T-helper 2 cell treated with Interferon-gamma antibody and Interleukin-4, amounts not matched to agents 5 μg/mL and 100 μg/mL, for 36 hours (primary cell): Measurements from ENCODE around the gene FRY.

Experiments used
- DNase-seq: peaks from one replicate; pipeline ENCODE4 v3.0.0; 2021; ENCODE audit warnings: low spot score
- H3K27ac Mint-ChIP-seq: one replicate; pipeline ENCODE4 v1.8.0; 2021; ENCODE audit warnings: mild to moderate bottlenecking, mixed read lengths
- H3K27me3 Mint-ChIP-seq: one replicate; pipeline ENCODE4 v1.8.0; 2021; ENCODE audit warnings: low read depth, mixed read lengths
- H3K36me3 Mint-ChIP-seq: one replicate; pipeline ENCODE4 v1.8.0; 2021; ENCODE audit warnings: low read depth, mixed read lengths
- H3K4me1 Mint-ChIP-seq: one replicate; pipeline ENCODE4 v1.8.0; 2021; ENCODE audit warnings: low read depth, mixed read lengths
- H3K4me3 Mint-ChIP-seq: one replicate; pipeline ENCODE4 v1.8.0; 2022; ENCODE audit warnings: mild to moderate bottlenecking, moderate library complexity, mixed read lengths
- H3K9me3 Mint-ChIP-seq: one replicate; pipeline ENCODE4 v1.8.0; 2021; ENCODE audit warnings: mixed read lengths

FRY gene

DNA sequence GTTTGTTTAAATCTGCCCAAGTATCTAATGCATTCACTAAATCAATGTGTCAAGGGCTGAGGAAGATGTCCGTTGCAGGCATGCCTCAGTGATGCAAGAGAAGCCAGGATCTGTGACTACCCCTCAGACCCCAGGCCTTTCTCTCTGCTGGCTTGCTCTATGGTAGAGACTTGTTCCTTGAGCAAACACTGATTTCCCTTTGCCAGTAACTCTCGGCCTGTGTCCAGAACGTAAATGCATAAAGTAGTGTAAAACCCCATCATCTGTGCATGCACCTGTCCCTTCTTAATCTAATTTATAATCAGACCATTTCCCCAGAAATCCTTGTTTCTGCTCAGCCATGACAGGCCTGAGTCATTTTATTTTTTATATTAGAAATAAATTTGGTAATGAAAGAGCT, 28.7 kb upstream of the FRY start:
- DNase-seq: no peak
- H3K4me3 Mint-ChIP-seq: no peak overlapping the region
- no peaks in the 10 kb centered on the region for H3K9me3 Mint-ChIP-seq
- H3K27ac Mint-ChIP-seq: no peak overlapping the region
- H3K36me3 Mint-ChIP-seq: no peaks in the 10 kb centered on the region
- H3K27me3 Mint-ChIP-seq: peaks cover 9% of the 10 kb centered on the region
- peaks cover 3% of the 10 kb centered on the region for H3K4me1 Mint-ChIP-seq

DNA sequence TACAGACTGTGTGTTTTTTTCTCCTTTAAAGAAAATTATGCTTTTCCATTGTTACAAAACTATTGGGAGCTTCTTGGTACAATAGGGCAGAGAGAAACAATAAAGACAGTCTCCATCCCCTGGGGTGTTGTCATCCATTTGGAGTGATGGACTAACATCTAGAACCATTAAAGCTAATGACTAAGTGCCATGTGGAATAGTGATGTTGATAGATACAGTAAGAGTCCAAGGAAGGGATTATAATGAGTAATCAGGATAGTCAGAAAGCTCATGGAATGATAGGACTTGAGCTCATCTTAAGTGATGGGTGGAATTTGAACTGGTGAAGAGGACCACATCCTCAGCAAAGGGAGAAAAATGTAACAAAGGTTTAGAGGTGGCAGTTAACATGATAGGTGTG, 24.1 kb upstream of the FRY start:
- H3K36me3 Mint-ChIP-seq: no peaks in the 10 kb centered on the region
- H3K27me3 Mint-ChIP-seq: peaks cover 14% of the 10 kb centered on the region
- H3K9me3 Mint-ChIP-seq: no peaks in the 10 kb centered on the region
- DNase-seq: no peak
- H3K4me3 Mint-ChIP-seq: no peak overlapping the region
- no peak overlapping the region for H3K27ac Mint-ChIP-seq
- H3K4me1 Mint-ChIP-seq: no peaks in the 10 kb centered on the region

DNA sequence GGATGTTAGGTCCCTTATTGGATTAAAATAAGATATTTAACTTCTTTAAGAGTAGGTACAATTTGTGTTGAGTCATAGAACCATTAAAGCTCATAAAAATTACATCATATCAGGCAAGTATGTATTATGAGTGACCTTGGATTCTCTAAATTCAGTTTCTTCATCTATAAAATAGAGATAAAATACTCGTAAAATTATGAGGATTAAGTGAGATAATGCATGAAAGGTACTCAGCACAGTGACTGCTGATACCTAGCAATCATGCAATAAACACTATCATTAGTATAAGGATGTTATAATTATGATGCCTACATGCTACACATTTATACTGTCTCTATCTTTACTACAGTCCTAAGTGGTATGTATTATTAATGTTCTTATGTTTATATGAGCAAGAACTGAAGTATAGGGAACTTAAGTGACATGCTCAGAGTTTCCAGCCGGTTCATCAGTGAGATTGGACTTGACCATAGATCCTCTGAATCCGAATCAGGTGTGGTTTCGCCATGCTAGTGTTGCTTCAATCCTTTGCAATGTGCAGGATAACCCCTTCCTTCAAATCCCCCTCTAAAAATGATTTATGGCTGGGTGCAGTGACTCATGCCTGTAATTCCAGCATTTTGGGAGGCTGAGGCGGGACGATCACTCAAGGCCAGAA, 22.9 kb upstream of the FRY start:
- no peak overlapping the region for H3K27ac Mint-ChIP-seq
- no peaks in the 10 kb centered on the region for H3K9me3 Mint-ChIP-seq
- peaks cover 16% of the 10 kb centered on the region for H3K27me3 Mint-ChIP-seq
- no peaks in the 10 kb centered on the region for H3K36me3 Mint-ChIP-seq
- no peaks in the 10 kb centered on the region for H3K4me1 Mint-ChIP-seq
- H3K4me3 Mint-ChIP-seq: no peak overlapping the region
- no peak for DNase-seq

DNA sequence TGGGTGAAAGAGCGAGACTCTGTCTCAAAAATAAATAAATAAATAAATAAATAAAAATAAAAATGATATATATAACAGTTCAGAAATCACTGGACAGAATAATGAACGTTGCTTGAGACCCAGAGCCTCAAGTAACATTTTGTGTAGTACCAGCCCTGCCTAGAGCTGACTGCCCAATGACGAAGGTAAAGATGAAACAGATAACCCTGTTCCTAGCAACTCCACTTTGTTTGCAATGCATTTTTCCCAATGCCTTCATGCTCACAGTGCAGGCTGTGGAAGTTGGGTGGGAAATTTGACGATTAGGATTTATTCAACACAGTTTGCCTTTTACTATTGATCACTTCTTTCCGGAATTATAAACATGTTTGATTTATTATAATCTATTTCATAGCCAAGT, 22.2 kb upstream of the FRY start:
- Mint-ChIP-seq H3K4me1 (no peaks in the 10 kb centered on the region), H3K4me3 (no peak overlapping the region), H3K36me3 (no peaks in the 10 kb centered on the region), H3K27me3 (peaks cover 16% of the 10 kb centered on the region), H3K9me3 (no peaks in the 10 kb centered on the region), H3K27ac (no peak overlapping the region)
- DNase-seq: no peak

DNA sequence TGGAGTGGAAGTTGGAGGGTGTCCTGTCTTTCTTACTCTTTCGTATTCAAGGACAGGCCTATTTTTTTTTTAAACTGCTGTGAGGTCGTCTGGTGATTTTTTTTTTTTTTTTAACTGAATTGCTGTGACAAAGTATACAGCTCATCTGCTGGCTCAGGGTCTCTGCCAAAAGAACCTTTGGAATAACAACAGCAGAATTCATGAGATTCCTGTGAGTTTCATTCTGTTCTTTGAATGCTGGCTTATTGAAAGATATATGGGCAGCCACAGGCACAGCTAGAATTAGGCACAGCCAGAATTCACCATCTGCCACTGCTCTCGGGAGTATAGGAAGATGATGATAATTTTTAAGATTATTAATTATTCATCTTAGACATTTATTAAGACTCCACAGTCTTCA, 21.4 kb upstream of the FRY start:
- Mint-ChIP-seq H3K9me3 (no peaks in the 10 kb centered on the region), H3K4me1 (no peaks in the 10 kb centered on the region), H3K27me3 (peaks cover 13% of the 10 kb centered on the region), H3K36me3 (no peaks in the 10 kb centered on the region), H3K4me3 (no peak overlapping the region), H3K27ac (no peak overlapping the region)
- DNase-seq: no peak

DNA sequence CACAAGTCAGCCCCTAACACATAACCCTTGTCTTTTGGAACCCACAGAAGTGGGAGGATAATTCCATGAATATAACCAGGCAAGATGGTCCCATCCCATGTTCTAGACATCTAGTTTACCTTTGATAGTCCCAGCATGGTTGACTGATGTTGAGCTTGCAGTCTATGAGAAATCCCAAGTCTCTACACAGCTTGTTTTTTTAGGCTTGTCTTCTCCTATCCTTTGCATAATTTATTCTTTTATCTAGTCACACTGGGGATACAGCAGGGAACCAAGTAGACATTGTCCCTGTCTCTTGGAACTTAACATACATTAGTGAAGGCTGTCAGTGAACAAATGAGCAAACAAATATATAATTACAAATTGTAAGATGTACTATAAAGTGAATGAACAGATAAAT, 19.6 kb upstream of the FRY start:
- H3K4me3 Mint-ChIP-seq: no peak overlapping the region

DNA sequence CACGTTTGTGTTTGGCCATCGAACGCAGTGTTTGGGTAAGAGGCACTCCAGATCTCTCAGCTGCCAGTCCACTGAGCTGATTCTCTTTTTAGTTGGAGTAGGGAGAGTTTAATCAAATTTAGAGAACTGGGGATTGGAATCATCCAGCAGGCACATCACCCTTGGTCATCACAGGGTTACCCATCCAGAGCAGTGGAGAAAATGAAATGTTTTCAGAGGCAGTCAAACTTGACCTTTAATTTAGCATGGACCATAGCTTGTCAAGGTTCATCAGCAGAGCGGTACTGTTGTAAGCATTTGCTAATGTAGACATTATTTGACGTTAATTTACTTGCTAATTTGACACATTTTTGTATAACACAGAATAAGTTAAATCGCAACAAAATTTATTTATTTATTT, 18.4 kb upstream of the FRY start:
- Mint-ChIP-seq H3K27me3 (peaks cover 7% of the 10 kb centered on the region), H3K27ac (no peak overlapping the region), H3K4me1 (no peaks in the 10 kb centered on the region), H3K9me3 (no peaks in the 10 kb centered on the region), H3K36me3 (no peaks in the 10 kb centered on the region), H3K4me3 (no peak overlapping the region)
- no peak for DNase-seq

More for the DNA sequence above, 19.6 kb upstream of the FRY start:
- Mint-ChIP-seq H3K27me3 (peaks cover 11% of the 10 kb centered on the region), H3K36me3 (no peaks in the 10 kb centered on the region), H3K27ac (no peak overlapping the region), H3K4me1 (no peaks in the 10 kb centered on the region), H3K9me3 (no peaks in the 10 kb centered on the region)
- no peak for DNase-seq

DNA sequence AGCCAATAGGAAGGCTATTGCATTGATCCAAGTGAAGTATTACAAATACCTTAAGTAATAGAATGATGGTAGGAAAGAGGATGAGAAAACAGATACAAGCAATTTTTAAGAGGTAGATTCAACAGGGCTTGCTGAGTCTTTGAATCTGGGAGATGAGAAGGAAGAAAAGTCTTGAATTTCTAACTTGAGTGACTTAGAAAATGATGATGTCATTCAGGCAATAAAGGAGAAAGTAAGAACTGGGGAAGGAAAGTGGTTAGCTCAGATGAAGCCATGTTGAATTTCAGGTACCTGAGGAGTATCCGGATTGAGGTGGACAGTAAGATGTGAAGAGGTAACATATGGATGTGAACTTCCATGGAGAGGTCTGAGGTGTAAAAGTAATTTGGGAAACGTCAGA, 15.5 kb upstream of the FRY start:
- no peak for DNase-seq
- Mint-ChIP-seq H3K27me3 (peaks cover 7% of the 10 kb centered on the region), H3K36me3 (no peaks in the 10 kb centered on the region), H3K4me1 (peaks cover 1% of the 10 kb centered on the region), H3K9me3 (no peaks in the 10 kb centered on the region), H3K27ac (no peak overlapping the region), H3K4me3 (no peak overlapping the region)

DNA sequence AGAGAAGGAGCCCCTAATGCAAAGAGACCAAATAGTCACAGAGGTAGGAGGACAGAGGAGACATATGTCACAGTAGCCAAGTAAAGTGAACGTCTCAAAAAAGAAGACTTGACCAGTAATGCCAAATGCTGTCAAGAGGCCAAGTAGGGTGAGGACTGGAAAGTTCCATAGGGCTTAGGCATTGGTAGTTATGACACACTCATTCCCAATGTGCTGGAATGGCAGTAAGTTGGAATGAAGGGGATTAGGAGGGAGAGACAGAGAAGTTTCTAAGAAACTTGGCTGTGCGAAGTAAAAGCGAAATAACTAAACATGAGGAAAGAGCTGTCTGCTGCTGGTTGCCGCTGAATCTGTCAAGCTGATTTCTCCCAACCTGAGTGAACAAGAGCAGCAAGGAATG, 14.9 kb upstream of the FRY start:
- Mint-ChIP-seq H3K4me3 (no peak overlapping the region), H3K27me3 (peaks cover 3% of the 10 kb centered on the region), H3K36me3 (no peaks in the 10 kb centered on the region), H3K27ac (no peak overlapping the region), H3K4me1 (peaks cover 1% of the 10 kb centered on the region), H3K9me3 (no peaks in the 10 kb centered on the region)
- no peak for DNase-seq

DNA sequence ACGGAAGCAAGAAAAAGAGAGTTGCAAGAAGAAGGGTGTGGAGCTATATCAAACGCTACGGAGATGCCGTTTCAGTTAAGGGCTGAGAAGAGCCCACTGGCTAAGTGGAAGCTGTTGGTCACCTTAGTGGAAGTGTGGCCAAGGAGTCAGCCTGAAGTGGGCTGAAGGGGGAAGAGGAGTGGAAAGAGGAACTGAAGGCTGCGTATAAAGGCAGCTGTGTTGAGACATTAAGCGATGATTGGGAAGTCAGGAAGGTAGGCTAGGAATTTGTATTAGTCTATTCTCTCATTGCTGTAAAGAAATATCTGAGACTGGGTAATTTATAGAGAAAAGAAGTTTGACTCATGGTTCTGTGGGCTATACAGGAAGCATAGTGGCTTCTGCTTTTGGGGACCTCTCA, 14.1 kb upstream of the FRY start:
- Mint-ChIP-seq H3K4me1 (peaks cover 1% of the 10 kb centered on the region), H3K4me3 (no peak overlapping the region), H3K9me3 (no peaks in the 10 kb centered on the region), H3K27me3 (peaks cover 3% of the 10 kb centered on the region), H3K27ac (no peak overlapping the region), H3K36me3 (no peaks in the 10 kb centered on the region)
- DNase-seq: no peak

DNA sequence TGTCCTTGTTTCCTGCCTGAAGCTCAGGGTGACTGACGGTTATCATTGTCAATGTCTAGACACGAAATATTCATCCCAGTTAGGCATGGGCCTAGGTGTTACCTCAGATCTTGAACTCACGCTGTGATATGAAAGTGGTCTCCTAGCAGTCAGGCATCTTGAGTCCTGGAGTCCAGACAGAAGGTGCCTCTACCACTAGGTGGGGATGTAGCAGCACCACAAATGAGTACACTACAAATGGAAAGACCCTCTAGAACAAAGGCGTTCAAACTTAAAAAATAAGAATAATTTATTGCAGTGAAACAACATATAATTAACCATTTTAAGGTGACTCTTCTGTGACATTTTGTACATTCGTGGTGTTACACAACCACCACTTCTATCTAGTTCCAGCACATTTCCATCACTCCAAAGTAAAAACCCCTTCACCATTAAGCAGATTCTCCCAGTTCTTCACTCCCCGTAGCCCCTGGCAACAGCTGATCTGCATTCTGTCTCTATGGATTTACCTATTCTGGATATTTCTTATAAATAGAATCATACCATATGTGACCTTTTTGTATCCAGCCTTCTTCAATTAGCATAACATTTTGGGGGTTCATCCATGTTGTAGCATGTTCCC, 11.9 kb upstream of the FRY start:
- Mint-ChIP-seq H3K4me1 (peaks cover 1% of the 10 kb centered on the region), H3K4me3 (no peak overlapping the region), H3K27me3 (no peaks in the 10 kb centered on the region), H3K9me3 (no peaks in the 10 kb centered on the region), H3K36me3 (no peaks in the 10 kb centered on the region), H3K27ac (no peak overlapping the region)
- DNase-seq: no peak

DNA sequence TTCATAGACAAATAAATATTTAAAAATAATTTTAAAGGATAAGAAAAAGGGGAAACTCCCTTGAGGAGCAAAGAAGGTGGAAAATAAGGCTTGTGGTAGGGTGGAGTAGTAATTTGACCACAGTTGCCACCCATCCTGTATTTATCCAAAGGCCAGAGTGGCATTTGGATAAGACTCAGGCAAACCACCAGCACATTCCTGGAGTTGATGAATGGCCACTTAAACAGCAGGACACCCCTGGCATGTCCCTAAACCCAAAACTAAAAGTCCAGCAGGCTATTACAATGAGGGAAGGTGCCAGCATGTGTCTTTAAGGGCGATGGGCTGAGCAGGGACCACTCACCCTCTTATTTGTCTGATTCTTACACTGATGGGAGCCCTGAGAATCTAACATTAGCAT, 9.8 kb upstream of the FRY start:
- Mint-ChIP-seq H3K27me3 (no peaks in the 10 kb centered on the region), H3K4me1 (peaks cover 1% of the 10 kb centered on the region), H3K36me3 (no peaks in the 10 kb centered on the region), H3K9me3 (no peaks in the 10 kb centered on the region), H3K4me3 (no peak overlapping the region), H3K27ac (no peak overlapping the region)
- DNase-seq: no peak

DNA sequence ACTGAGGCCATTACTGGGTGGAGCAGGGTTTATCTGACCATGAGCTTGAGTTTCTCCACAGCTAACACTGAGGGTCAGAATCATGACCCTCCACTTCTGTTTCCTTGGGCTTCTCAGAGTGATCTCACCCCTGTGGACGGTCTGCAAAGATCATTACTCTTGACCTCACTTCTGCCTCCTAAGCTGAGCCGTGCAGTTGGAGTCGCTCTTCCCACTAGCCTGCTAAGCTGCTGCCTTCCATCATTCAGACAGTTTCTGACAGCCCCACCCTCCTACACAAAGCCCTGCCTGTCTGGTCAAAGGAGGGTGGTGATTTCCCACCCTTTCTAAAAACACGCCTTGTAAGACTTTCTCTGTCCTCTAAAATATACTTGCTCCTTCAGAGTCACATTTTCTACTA, 9.3 kb upstream of the FRY start:
- Mint-ChIP-seq H3K36me3 (peaks cover 1% of the 10 kb centered on the region), H3K27me3 (no peaks in the 10 kb centered on the region), H3K4me3 (no peak overlapping the region), H3K4me1 (peaks cover 1% of the 10 kb centered on the region), H3K9me3 (no peaks in the 10 kb centered on the region), H3K27ac (no peak overlapping the region)
- DNase-seq: no peak

DNA sequence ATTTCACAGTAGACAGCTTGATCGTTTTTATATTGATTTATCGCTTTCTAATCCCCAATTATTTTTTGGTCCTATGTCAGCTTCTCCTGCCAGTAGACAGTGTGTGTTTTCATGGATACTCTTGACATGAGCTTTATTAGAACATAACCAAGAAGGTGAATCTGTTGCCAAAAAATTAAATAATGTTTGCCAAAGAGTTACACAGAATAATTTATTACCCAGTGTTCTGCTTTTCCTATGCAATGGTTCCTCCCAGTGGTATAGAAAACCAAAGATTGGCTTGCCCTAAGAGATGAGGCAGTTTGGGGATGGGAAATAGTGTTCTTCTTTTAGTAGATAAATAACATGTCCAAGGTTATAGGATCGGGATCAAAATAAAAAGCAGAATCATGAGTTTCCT, 8.5 kb upstream of the FRY start:
- H3K36me3 Mint-ChIP-seq: peaks cover 1% of the 10 kb centered on the region
- peaks cover 1% of the 10 kb centered on the region for H3K4me1 Mint-ChIP-seq
- no peak for DNase-seq
- no peaks in the 10 kb centered on the region for H3K27me3 Mint-ChIP-seq
- H3K9me3 Mint-ChIP-seq: no peaks in the 10 kb centered on the region
- H3K27ac Mint-ChIP-seq: no peak overlapping the region
- no peak overlapping the region for H3K4me3 Mint-ChIP-seq

DNA sequence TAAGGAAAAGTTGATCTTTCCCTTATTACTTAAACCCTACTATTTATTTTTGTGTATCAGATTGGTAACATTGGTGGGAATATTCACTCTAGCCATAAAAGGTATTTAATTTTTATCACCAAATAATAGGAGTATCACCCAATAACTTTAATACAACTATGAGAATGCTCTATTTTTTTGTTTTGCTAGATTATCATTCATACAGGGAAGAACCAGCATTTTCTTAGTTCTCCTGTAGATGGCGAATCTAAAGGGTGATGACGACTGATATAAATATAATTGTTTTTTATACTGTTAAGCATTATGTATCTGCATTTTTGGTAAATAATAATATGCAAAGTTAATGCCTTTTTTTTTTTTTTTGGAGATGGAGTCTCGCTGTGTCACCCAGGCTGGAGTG, 7.9 kb upstream of the FRY start:
- H3K27ac Mint-ChIP-seq: no peak overlapping the region
- H3K9me3 Mint-ChIP-seq: no peaks in the 10 kb centered on the region
- H3K4me1 Mint-ChIP-seq: peaks cover 4% of the 10 kb centered on the region
- DNase-seq: no peak
- H3K4me3 Mint-ChIP-seq: no peak overlapping the region
- no peaks in the 10 kb centered on the region for H3K27me3 Mint-ChIP-seq
- H3K36me3 Mint-ChIP-seq: peaks cover 1% of the 10 kb centered on the region
